Measurements from ENCODE around the gene STOM.

Gene STOM

GRCh38 chr9:121300283-121301119, 69.5 kb downstream of the STOM start:
- Histone ChIP-seq H3K4me3 (ENCODE audit: low read depth, low read length) (peak overlapping the region; percentile 52), H3K36me3 (replicated peaks) (peaks cover 28% of the 10 kb centered on the region), H3K27ac (no peak overlapping the region), H3K27me3 (replicated peaks) (no peaks in the 10 kb centered on the region)
- TF ChIP-seq, protein P1, sequence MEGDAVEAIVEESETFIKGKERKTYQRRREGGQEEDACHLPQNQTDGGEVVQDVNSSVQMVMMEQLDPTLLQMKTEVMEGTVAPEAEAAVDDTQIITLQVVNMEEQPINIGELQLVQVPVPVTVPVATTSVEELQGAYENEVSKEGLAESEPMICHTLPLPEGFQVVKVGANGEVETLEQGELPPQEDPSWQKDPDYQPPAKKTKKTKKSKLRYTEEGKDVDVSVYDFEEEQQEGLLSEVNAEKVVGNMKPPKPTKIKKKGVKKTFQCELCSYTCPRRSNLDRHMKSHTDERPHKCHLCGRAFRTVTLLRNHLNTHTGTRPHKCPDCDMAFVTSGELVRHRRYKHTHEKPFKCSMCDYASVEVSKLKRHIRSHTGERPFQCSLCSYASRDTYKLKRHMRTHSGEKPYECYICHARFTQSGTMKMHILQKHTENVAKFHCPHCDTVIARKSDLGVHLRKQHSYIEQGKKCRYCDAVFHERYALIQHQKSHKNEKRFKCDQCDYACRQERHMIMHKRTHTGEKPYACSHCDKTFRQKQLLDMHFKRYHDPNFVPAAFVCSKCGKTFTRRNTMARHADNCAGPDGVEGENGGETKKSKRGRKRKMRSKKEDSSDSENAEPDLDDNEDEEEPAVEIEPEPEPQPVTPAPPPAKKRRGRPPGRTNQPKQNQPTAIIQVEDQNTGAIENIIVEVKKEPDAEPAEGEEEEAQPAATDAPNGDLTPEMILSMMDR (IDR thresholded peaks at IDR 0.05; ENCODE audit: low read depth, low read length, missing control alignments): no peak
- DNase-seq: no peak
- in situ Hi-C loops (cut with HindIII; ENCODE audit: low pct_ligation_motif_present, low sequenced_read_pairs): no loop called here

GRCh38 chr9:121299467-121300282, 70.4 kb downstream of the STOM start:
- TF ChIP-seq, protein P1 (IDR thresholded peaks at IDR 0.05; ENCODE audit: low read depth, low read length, missing control alignments): no peak
- H3K27ac ChIP-seq: no peak overlapping the region
- DNase-seq: no peak
- peak overlapping the region; percentile 52 for H3K4me3 ChIP-seq (ENCODE audit: low read depth, low read length)
- H3K36me3 ChIP-seq (replicated peaks): peaks cover 22% of the 10 kb centered on the region
- in situ Hi-C loops (cut with HindIII; ENCODE audit: low pct_ligation_motif_present, low sequenced_read_pairs): no loop called here
- H3K27me3 ChIP-seq (replicated peaks): no peaks in the 10 kb centered on the region

GRCh38 chr9:121298689-121299466, 71.2 kb downstream of the STOM start:
- H3K27ac ChIP-seq: no peak overlapping the region

DNA sequence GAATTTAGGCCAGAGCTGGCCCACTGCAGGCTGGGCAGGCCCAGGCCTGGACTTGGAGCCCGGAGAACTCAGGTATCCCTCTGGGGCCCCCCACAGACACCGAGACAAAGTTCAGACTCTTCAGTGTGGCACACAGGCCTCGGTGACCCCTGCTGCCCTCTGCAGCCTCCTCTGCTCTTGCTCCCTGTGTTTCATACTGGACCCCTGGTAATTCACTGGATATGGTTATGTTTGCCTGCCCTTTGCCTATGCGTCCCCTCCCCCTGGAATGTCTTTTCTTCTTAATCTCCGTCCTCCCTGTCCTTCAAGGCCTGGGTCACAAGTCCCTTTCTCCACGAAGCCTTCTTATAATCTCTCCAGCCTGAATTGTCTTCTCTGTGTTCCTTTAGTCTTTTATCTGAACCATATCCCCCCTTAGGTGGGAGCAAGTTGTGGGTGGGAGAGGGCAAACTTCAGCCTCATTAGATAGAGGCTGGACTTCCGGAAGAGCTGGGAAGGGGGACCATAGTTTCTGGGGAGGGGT, 72.0 kb downstream of the STOM start:
- H3K36me3 ChIP-seq (replicated peaks): peaks cover 11% of the 10 kb centered on the region
- TF ChIP-seq, protein P1 (IDR thresholded peaks at IDR 0.05; ENCODE audit: low read depth, low read length, missing control alignments): no peak
- no peak for DNase-seq
- H3K27ac ChIP-seq: no peak overlapping the region
- in situ Hi-C loops (cut with HindIII; ENCODE audit: low pct_ligation_motif_present, low sequenced_read_pairs): no loop called here
- no peaks in the 10 kb centered on the region for H3K27me3 ChIP-seq (replicated peaks)
- no peak overlapping the region for H3K4me3 ChIP-seq (ENCODE audit: low read depth, low read length)

More at GRCh38 chr9:121298689-121299466, 71.2 kb downstream of the STOM start:
- Histone ChIP-seq H3K27me3 (replicated peaks) (no peaks in the 10 kb centered on the region), H3K4me3 (ENCODE audit: low read depth, low read length) (peak overlapping the region; percentile 52), H3K36me3 (replicated peaks) (peaks cover 15% of the 10 kb centered on the region)
- in situ Hi-C loops (cut with HindIII; ENCODE audit: low pct_ligation_motif_present, low sequenced_read_pairs): no loop called here
- TF ChIP-seq, protein P1 (IDR thresholded peaks at IDR 0.05; ENCODE audit: low read depth, low read length, missing control alignments): no peak
- no peak for DNase-seq

DNA sequence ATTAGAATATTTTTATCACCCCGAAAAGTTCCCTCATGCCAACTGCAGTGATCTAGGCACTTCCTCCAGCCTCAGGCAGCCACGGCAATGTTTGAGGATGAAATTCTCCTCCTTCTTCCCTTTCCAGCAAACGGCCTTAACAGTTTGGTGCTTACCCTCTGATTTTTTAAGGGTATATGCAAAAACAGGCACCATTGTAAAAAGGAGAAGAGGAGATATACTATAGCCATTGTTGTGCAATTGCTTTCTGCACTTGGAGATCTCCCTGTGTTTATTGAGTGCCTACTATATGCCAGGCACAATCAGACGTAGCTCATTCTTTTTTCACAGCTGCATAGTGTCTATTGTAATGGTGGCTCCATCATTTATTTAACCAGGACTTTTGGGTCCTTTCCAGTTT, 72.7 kb downstream of the STOM start:
- Histone ChIP-seq H3K4me3 (ENCODE audit: low read depth, low read length) (no peak overlapping the region), H3K27ac (no peak overlapping the region), H3K27me3 (replicated peaks) (no peaks in the 10 kb centered on the region), H3K36me3 (replicated peaks) (peaks cover 9% of the 10 kb centered on the region)
- TF ChIP-seq, protein P1 (IDR thresholded peaks at IDR 0.05; ENCODE audit: low read depth, low read length, missing control alignments): no peak
- no peak for DNase-seq
- in situ Hi-C loops (cut with HindIII; ENCODE audit: low pct_ligation_motif_present, low sequenced_read_pairs): no loop called here

Measured in brain microvascular endothelial cell (primary cell).